HepG2 (cell line): ENCODE data around the gene CPSF7. TPM values are rescaled to one million over a fixed set of nuclear protein-coding genes. Genes with fewer than 3 reads are reported as not detected.
A peak's percentile ranks its signal among the peaks of the same experiment; 100 is the strongest.

ENCODE experiments used
- ATAC-seq: fragments of 200-7000 bp; cut with Tn5 transposase; 3 replicates; pipeline ENCODE4 v1.9.1; 2020; ENCODE audit warnings: mild to moderate bottlenecking, moderate library complexity
- BruUV-seq: library from RNA; stranded (reverse); fragments of 400-500 nt; replicated peaks from 2 replicates; lab custom pipeline; 2021; lab: Mats Ljungman, UMichigan
- CTCF ChIA-PET: fragments of 300-600 bp; formaldehyde crosslinking; extraction: SDS; loops from one replicate; lab custom pipeline; 2021; ENCODE audit warnings: low total read pairs, inconsistent platforms, low intra/inter-chr PET ratio; lab: Yijun Ruan, JAX
- POLR2A ChIA-PET: fragments of 350-600 bp; sonication (Branson Sonifier 250); formaldehyde crosslinking; loops from one replicate; lab custom pipeline; 2020; ENCODE audit warnings: antibody characterized with exemption, inconsistent platforms; lab: Yijun Ruan, JAX
- DNase-seq: peaks from one replicate; pipeline ENCODE4 v3.0.0-alpha.2; 2015; ENCODE audit warnings: low spot score
- FAIRE-seq: peaks from 3 replicates; lab custom pipeline; 2011; peaks lifted over from hg19 to GRCh38; lab: Jason Lieb, UNC
- H2AFZ ChIP-seq: one replicate; pipeline ENCODE4 v1.6.1; 2011; ENCODE audit warnings: low read length, inconsistent platforms
- H3K27ac ChIP-seq: fragments of 300-600 bp; 3 replicates; pipeline ENCODE4 v1.8.0; 2011; ENCODE audit warnings: mixed run types, mild to moderate bottlenecking, mixed read lengths, low read length, inconsistent platforms; ENCODE audit not compliant: insufficient read depth; ENCODE audit errors: extremely low read length
- H3K27me3 ChIP-seq, 2 experiments: fragments of 200-600 bp in 1 of 2; 2 replicates in 1 of 2; 3 replicates in 1 of 2; pipeline versions ENCODE4 v1.6.0 to v1.8.0; 2011; ENCODE audit warnings: low read length in 2 of 2, mild to moderate bottlenecking in 2 of 2, moderate library complexity in 2 of 2, inconsistent platforms in 1 of 2; ENCODE audit not compliant: insufficient read depth in 2 of 2, control insufficient read depth in 1 of 2
- H3K36me3 ChIP-seq, 2 experiments: fragments of 200-600 bp in 1 of 2; replicated peaks in 1 of 2; 2 replicates in 1 of 2; 3 replicates in 1 of 2; pipeline versions ENCODE4 v1.5.1 to v1.8.0; 2011; ENCODE audit warnings: low read length in 2 of 2, inconsistent platforms in 1 of 2; ENCODE audit not compliant: insufficient read depth in 2 of 2, control insufficient read depth in 1 of 2
- H3K4me1 ChIP-seq: 2 replicates; pipeline ENCODE4 v1.5.1; 2012; ENCODE audit warnings: low read length, inconsistent platforms; ENCODE audit not compliant: insufficient read depth
- H3K4me2 ChIP-seq: 2 replicates; pipeline ENCODE4 v1.6.0; 2011; ENCODE audit warnings: low read depth, low read length, inconsistent platforms
- H3K4me3 ChIP-seq, 3 experiments: fragments of 200-600 bp in 1 of 3; sonication (generic), shearing (Covaris generic) in 1 of 3; replicated peaks in 1 of 3; 2 replicates each; pipeline ENCODE4 v1.5.1; 2011 to 2016; ENCODE audit warnings: low read length in 3 of 3, inconsistent platforms in 2 of 3, low read depth in 2 of 3, mild to moderate bottlenecking in 2 of 3, control low read depth in 1 of 3, mixed read lengths in 1 of 3; ENCODE audit not compliant: insufficient read depth in 1 of 3
- H3K79me2 ChIP-seq: one replicate; pipeline ENCODE4 v1.6.1; 2011; ENCODE audit warnings: low read length, inconsistent platforms; ENCODE audit not compliant: insufficient read depth
- H3K9ac ChIP-seq: 2 replicates; pipeline ENCODE4 v1.6.0; 2011; ENCODE audit warnings: mild to moderate bottlenecking, low read depth, low read length, inconsistent platforms; ENCODE audit not compliant: insufficient read depth
- H3K9me3 ChIP-seq: 2 replicates; pipeline ENCODE4 v1.5.1; 2012; ENCODE audit warnings: mild to moderate bottlenecking, low read length
- H4K20me1 ChIP-seq: 2 replicates; pipeline ENCODE4 v1.6.0; 2011; ENCODE audit warnings: inconsistent platforms, mild to moderate bottlenecking, low read length, moderate library complexity; ENCODE audit not compliant: insufficient read depth
- CC2D1A ChIP-seq: sonication (generic); formaldehyde crosslinking; IDR thresholded peaks from 2 replicates; pipeline ENCODE4 v1.8.1; 2023; ENCODE audit warnings: mild to moderate bottlenecking, missing genetic modification reagents
- DPF2 ChIP-seq: sonication (generic); formaldehyde crosslinking; IDR thresholded peaks from 2 replicates; pipeline ENCODE4 v1.4.0; 2020; ENCODE audit warnings: mild to moderate bottlenecking, low read depth, missing genetic modification reagents, borderline replicate concordance
- FOXO1 ChIP-seq: sonication (generic); formaldehyde crosslinking; IDR thresholded peaks from 2 replicates; pipeline ENCODE4 v1.4.0; 2020; ENCODE audit warnings: missing genetic modification reagents
- IRF2 ChIP-seq: IDR thresholded peaks from 2 replicates; pipeline ENCODE4 v1.6.1; 2018; ENCODE audit warnings: missing genetic modification reagents, missing compliant biosample characterization
- JDP2 ChIP-seq: sonication (generic); formaldehyde crosslinking; IDR thresholded peaks from 2 replicates; pipeline ENCODE4 v1.8.1; 2022; ENCODE audit warnings: missing genetic modification reagents, borderline replicate concordance
- MIER2 ChIP-seq: IDR thresholded peaks from 2 replicates; pipeline ENCODE4 v1.6.1; 2016; ENCODE audit warnings: missing biosample characterization, missing genetic modification reagents
- MTA1 ChIP-seq: sonication (generic); formaldehyde crosslinking; IDR thresholded peaks from 2 replicates; pipeline ENCODE4 v1.4.0; 2020; ENCODE audit warnings: missing genetic modification reagents, mild to moderate bottlenecking, borderline replicate concordance
- NBN ChIP-seq: fragments of 450-650 bp; conservative IDR thresholded peaks from 2 replicates; pipeline ENCODE4 v1.6.1; 2017
- NFE2L2 ChIP-seq: fragments of 150-350 bp; IDR thresholded peaks from 2 replicates; pipeline ENCODE4 v1.6.1; 2014; ENCODE audit warnings: low read length
- NR1H2 ChIP-seq: sonication (generic); formaldehyde crosslinking; IDR thresholded peaks from 2 replicates; pipeline ENCODE4 v1.8.1; 2022; ENCODE audit warnings: low read depth, missing genetic modification reagents, borderline replicate concordance
- RFXANK ChIP-seq: IDR thresholded peaks from 2 replicates; pipeline ENCODE4 v1.6.1; 2016
- TAF15 ChIP-seq: fragments of 200-400 bp; formaldehyde crosslinking; IDR thresholded peaks from one replicate; pipeline ENCODE4 v1.6.1; 2018; ENCODE audit warnings: mild to moderate bottlenecking, low read depth, low read length; ENCODE audit not compliant: poor library complexity, severe bottlenecking
- TCF7 ChIP-seq: sonication (generic); IDR thresholded peaks from 2 replicates; pipeline ENCODE4 v1.6.1; 2016; ENCODE audit warnings: antibody characterized with exemption, low read depth
- ZFAT ChIP-seq: sonication (generic); formaldehyde crosslinking; conservative IDR thresholded peaks from 2 replicates; pipeline ENCODE4 v1.8.1; 2023; ENCODE audit warnings: missing genetic modification reagents, inconsistent platforms
- ZFP41 ChIP-seq: sonication (generic); formaldehyde crosslinking; IDR thresholded peaks from 2 replicates; pipeline ENCODE4 v1.4.0; 2020; ENCODE audit warnings: mild to moderate bottlenecking, missing genetic modification reagents, borderline replicate concordance
- ZFP90 ChIP-seq: sonication (generic); formaldehyde crosslinking; IDR thresholded peaks from 2 replicates; pipeline ENCODE4 v1.8.0; 2022; ENCODE audit warnings: missing genetic modification reagents, mild to moderate bottlenecking, inconsistent platforms, borderline replicate concordance
- ZKSCAN8 ChIP-seq: IDR thresholded peaks from 2 replicates; pipeline ENCODE4 v1.6.1; 2016; ENCODE audit warnings: borderline replicate concordance, missing genetic modification reagents, missing compliant biosample characterization
- ZNF205 ChIP-seq: IDR thresholded peaks from 2 replicates; pipeline ENCODE4 v1.6.1; 2018; ENCODE audit warnings: missing biosample characterization, missing genetic modification reagents
- ZNF207 ChIP-seq: fragments of 450-650 bp; IDR thresholded peaks from 2 replicates; pipeline ENCODE4 v1.6.1; 2016; ENCODE audit warnings: antibody characterized with exemption, borderline replicate concordance
- ZNF530 ChIP-seq: sonication (generic); formaldehyde crosslinking; IDR thresholded peaks from 2 replicates; pipeline ENCODE4 v1.5.0; 2020; ENCODE audit warnings: low read depth, mild to moderate bottlenecking, missing genetic modification reagents
- ZNF547 ChIP-seq: sonication (generic); formaldehyde crosslinking; IDR thresholded peaks from 2 replicates; pipeline ENCODE4 v1.5.1; 2020; ENCODE audit warnings: mild to moderate bottlenecking, missing genetic modification reagents
- ZNF670 ChIP-seq: sonication (generic); formaldehyde crosslinking; IDR thresholded peaks from 2 replicates; pipeline ENCODE4 v1.8.0; 2022; ENCODE audit warnings: mild to moderate bottlenecking, missing genetic modification reagents, borderline replicate concordance
- WGBS: methylation state at CpG from one replicate; pipeline ENCODE4 v1.1.6; 2017; ENCODE audit warnings: low lambda C conversion rate; 5-methylcytosine and 5-hydroxymethylcytosine counted together
- in situ Hi-C: cut with HindIII; loops from 2 replicates; pipeline ENCODE4 v1.10.0; 2017; ENCODE audit warnings: low pct_unique_long_range_greater_than_20kb; ENCODE audit not compliant: extremely low pct_ligation_motif_present
- intact Hi-C: fragments of 100-400 bp; cut with micrococcal nuclease; formaldehyde crosslinking; loops from one replicate; pipeline ENCODE4 v1.10.0; 2022; ENCODE audit not compliant: unreplicated experiment
- polyA plus RNA-seq, 8 experiments: library from polyadenylated mRNA; depleted of rRNA in 3 of 8; stranded (reverse) in 7 of 8; unstranded in 1 of 8; fragments of >200 nt; fragmentation: Illumina TruSeq in 4 of 8; extraction: Trizol in 4 of 8; gene quantifications; 2 replicates each; pipeline versions ENCODE4 v1.2.1 to v1.2.3, GENCODE V29; 2011 to 2016; ENCODE audit warnings: low read depth in 4 of 8, missing spikeins in 1 of 8, mixed read lengths in 1 of 8; ENCODE audit not compliant: insufficient read depth in 1 of 8
- total RNA-seq, 5 experiments: library from RNA; depleted of rRNA; stranded (reverse); fragments of >200 nt; fragmentation: Illumina TruSeq; extraction: Trizol; gene quantifications; 2 replicates each; pipeline ENCODE4 v1.2.3, GENCODE V29; 2016; ENCODE audit warnings: low read depth in 1 of 5
- TF ChIP-seq, protein P1 (sequence below): sonication (generic); formaldehyde crosslinking; conservative IDR thresholded peaks from 2 replicates; pipeline ENCODE4 v1.8.0; 2022; ENCODE audit warnings: mild to moderate bottlenecking, moderate library complexity, missing genetic modification reagents
- TF ChIP-seq, protein P2 (sequence below): sonication (generic); formaldehyde crosslinking; IDR thresholded peaks from 2 replicates; pipeline ENCODE4 v1.8.0; 2022; ENCODE audit warnings: missing genetic modification reagents, low read depth, mild to moderate bottlenecking, borderline replicate concordance

CPSF7 gene
- total and polyA plus RNA-seq, 2 of the 13 experiments (the other 11 are each of a cell fraction or from before 2014, with no cell fraction given), result 34.1 to 36.8 TPM

DNA sequence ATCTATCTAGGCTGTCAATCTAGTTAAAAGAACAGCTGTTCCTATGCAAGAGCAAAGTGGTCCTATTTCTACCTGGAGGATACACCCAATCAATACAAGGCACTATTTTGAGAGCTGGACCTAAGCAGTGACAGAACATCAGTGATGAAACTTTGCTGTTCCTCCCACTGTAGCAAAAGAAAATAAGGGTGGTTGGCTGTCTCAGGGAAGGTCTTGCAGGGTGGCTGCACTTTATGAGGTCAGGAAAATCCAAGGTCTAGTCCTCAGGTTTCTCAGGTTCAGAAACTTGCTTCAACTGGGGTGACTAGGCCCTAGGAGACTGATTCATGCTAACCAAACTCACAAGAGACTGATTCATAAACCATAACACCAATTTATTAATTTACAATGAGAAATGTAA, 11.6 kb downstream of the CPSF7 start:
- POLR2A ChIA-PET, result interaction anchor here (1.6 kb wide), 1 partner anchor 16 kb away, joined by 6 read pairs; no protein-coding TSS in a partner anchor
- no peak for ATAC-seq

DNA sequence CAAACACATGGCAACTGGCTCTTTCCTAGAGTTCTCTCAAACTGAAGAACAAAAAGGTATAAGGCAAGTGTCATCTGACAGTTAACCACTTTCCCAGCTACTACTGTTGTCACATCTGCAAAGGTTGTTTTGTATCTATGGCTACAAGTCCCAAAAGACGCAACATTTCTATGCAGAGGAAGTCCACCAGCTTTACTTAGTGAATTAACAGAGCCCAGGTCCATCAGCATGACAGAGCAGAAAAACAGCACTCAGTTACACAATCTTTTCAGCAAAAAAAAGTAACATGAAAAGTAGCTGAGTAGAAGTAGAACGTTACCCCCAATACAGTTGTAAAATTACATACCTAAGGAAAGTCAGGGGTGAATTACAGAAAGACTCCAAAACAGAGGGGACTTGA, 12.1 kb downstream of the CPSF7 start:
- peaks cover 35 to 97% of the 10 kb centered on the region in 2 experiments for H3K36me3 ChIP-seq
- no peaks in the 10 kb centered on the region for H3K4me1 ChIP-seq
- no peaks in the 10 kb centered on the region for H4K20me1 ChIP-seq
- peaks cover 20% of the 10 kb centered on the region for H3K79me2 ChIP-seq
- TF ChIP-seq, protein P1, sequence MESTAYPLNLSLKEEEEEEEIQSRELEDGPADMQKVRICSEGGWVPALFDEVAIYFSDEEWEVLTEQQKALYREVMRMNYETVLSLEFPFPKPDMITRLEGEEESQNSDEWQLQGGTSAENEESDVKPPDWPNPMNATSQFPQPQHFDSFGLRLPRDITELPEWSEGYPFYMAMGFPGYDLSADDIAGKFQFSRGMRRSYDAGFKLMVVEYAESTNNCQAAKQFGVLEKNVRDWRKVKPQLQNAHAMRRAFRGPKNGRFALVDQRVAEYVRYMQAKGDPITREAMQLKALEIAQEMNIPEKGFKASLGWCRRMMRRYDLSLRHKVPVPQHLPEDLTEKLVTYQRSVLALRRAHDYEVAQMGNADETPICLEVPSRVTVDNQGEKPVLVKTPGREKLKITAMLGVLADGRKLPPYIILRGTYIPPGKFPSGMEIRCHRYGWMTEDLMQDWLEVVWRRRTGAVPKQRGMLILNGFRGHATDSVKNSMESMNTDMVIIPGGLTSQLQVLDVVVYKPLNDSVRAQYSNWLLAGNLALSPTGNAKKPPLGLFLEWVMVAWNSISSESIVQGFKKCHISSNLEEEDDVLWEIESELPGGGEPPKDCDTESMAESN (CRISPR knock-in tag), result no peak
- no peak for TF ChIP-seq JDP2 (CRISPR knock-in tag)
- TF ChIP-seq NFE2L2, result peak; percentile 34; the same call in 1 of the 2 replicates
- no peak for TF ChIP-seq CC2D1A (CRISPR knock-in tag)
- no peak for TF ChIP-seq ZNF207
- TF ChIP-seq RFXANK (CRISPR knock-in tag), result no peak
- H3K27me3 ChIP-seq, result no peaks in the 10 kb centered on the region
- no peak overlapping the region for H3K27ac ChIP-seq
- no TSS peak for BruUV-seq
- ATAC-seq, result no peak
- no peak for FAIRE-seq
- H3K4me2 ChIP-seq, result no peak overlapping the region
- H2AFZ ChIP-seq, result no peak overlapping the region
- intact Hi-C loops (no loop called here), in situ Hi-C loops (no loop called here)
- CTCF ChIA-PET, result no interaction called here
- POLR2A ChIA-PET, result interaction anchor here (1.6 kb wide), 1 partner anchor 16 kb away, joined by 6 read pairs; no protein-coding TSS in a partner anchor
- 90% methylated on average over 2 of the region's 2 CpGs for WGBS
- no peak overlapping the region for H3K4me3 ChIP-seq
- no peaks in the 10 kb centered on the region for H3K9me3 ChIP-seq
- peak; percentile 16 for DNase-seq
- no peak overlapping the region for H3K9ac ChIP-seq

More for the DNA sequence above, 11.6 kb downstream of the CPSF7 start:
- CTCF ChIA-PET, result no interaction called here
- Histone ChIP-seq H3K27ac (peak overlapping the region; percentile 11), H3K4me1 (no peaks in the 10 kb centered on the region), H4K20me1 (no peaks in the 10 kb centered on the region), H2AFZ (no peak overlapping the region), H3K79me2 (peaks cover 21% of the 10 kb centered on the region), H3K27me3 (no peaks in the 10 kb centered on the region), H3K9me3 (no peaks in the 10 kb centered on the region), H3K36me3 (peaks cover 33 to 93% of the 10 kb centered on the region in 2 experiments), H3K9ac (no peak overlapping the region), H3K4me2 (no peak overlapping the region), H3K4me3 (no peak overlapping the region)
- no TSS peak for BruUV-seq
- TF ChIP-seq MTA1 (CRISPR knock-in tag), result no peak
- no peak for TF ChIP-seq IRF2 (CRISPR knock-in tag)
- no peak for TF ChIP-seq DPF2 (CRISPR knock-in tag)
- TF ChIP-seq TCF7, result no peak
- TF ChIP-seq ZFP41 (CRISPR knock-in tag), result no peak
- no peak for TF ChIP-seq TAF15
- no peak for TF ChIP-seq FOXO1 (CRISPR knock-in tag)
- TF ChIP-seq, protein P2, sequence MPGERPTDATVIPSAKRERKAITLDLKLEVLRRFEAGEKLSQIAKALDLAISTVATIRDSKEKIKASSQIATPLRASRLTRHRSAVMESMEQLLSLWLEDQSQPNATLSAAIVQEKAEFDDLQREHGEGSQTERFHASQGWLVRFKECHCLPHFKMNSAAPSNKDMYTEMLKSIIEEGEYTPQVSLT (CRISPR knock-in tag), result no peak
- no peak for TF ChIP-seq ZFAT (CRISPR knock-in tag)
- TF ChIP-seq MIER2, result no peak
- TF ChIP-seq ZFP90 (CRISPR knock-in tag), result no peak
- TF ChIP-seq ZKSCAN8, result no peak
- no peak for TF ChIP-seq NBN
- TF ChIP-seq ZNF670, result no peak
- no peak for TF ChIP-seq NR1H2
- TF ChIP-seq ZNF547 (CRISPR knock-in tag), result no peak
- TF ChIP-seq ZNF205 (CRISPR knock-in tag), result no peak
- TF ChIP-seq ZNF530, result no peak
- intact Hi-C loops (no loop called here), in situ Hi-C loops (no loop called here)
- FAIRE-seq, result no peak
- DNase-seq, result no peak
